NCI-H510A (cell line): ENCODE measurements around the gene LOX.
"Not testable (repeated sequence)": the region's sequence is repeated elsewhere in the genome, so short reads cannot be mapped to it uniquely, and the experiment has no call there.

ENCODE experiments used
- DNase-seq: peaks from one replicate; lab custom pipeline; 2025; lab: John Stamatoyannopoulos, UW

Gene LOX

GRCh38 chr5:122097391-122097790 lies 19.3 kb upstream of the LOX start:
- no peak for DNase-seq

DNA sequence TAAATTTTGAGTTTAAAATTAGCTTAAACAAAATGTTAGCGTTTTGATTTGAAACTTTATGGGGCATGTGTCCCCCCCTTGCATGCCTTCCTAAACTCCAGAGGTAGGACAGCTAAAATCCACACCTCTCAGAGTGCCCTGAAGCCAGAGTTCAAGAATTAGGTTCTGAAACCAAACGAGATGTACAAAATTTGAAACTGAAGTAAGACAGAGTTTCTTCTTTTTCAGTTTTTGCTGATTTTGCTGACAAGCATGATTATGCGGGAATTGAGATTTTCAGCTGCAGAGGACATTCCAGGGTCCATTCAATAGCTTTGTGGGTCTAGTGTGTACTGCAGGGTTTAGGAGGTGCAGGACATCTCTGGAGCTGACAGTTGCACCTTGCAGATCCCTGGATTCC lies 17.1 kb upstream of the LOX start:
- DNase-seq = no peak

GRCh38 chr5:122094251-122094650 lies 16.2 kb upstream of the LOX start:
- not testable (repeated sequence) for DNase-seq

- no peak for DNase-seq
Observed at GRCh38 chr5:122093415-122094180, 15.5 kb upstream of the LOX start.

DNA sequence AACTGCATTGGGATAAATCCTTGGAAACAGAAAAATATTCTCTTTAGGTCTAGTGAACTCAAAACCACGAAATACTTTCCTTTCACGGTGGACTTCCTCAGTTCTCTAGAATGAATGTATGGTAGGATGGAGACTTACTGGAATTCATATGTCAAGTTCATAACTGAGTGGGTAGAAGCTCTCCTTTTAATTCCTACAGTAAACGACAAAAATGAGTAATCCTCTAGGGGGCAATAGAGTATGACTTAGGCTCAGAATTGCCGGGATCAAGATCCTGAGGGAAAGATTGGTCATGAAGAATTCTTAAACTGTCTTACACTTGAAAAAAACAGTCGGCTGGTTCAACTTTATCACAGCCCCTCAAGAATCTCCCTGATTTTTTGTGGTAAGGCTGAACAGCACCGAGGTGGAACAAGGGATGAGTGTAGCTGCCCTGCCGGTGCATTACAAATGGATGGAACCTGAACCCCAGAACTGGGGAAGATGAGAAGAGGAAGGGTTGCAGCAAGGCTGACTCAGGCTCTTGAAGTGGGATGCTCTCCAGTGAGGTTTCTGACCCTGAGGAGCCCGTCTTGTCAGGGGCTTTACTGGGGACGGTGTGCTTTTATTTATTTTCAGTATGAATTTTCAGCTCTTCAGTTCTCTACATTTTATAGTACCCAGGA lies 14.0 kb upstream of the LOX start:
- no peak for DNase-seq

DNA sequence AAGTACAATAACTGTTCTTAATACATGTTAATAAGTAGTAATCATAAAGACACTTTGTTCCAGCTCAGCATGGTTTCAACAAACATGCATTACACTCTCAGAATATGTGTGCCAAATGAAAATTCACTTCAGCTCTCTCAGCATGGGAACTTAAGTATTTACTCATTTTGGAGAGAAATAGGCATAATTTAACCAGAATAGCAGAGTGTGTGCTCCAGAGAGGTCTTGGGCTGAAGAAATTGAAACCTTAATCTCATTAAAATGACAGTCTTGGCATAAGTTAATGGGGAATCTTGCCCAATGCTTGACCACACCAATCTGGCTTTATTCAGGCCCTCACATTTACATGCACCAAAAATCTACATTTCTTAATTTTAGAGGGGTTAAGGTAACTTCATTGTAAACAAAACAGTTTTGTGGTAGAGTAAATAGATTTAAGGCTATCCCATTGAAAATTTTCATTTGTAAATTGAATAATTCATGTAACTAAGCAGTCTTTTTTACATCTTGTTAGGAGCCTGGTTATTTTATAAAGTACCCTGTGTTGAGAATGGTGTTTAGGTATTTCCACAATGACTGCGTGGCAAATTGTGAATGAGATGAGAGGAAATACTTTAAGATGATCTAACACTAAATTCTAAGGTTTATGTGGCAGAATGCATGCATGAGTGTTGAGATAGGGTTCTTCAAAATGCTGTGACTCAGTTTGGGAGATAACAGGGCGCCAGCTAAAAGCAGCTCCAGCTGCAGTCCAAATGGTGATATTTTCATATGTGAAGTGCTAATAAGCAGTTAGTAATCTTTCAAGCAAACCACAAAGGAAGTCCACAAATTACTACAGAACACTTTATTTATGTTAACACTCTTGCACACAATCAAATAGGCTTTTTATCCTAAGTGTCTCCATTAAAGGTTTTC lies 11.3 kb upstream of the LOX start:
- DNase-seq = no peak

DNA sequence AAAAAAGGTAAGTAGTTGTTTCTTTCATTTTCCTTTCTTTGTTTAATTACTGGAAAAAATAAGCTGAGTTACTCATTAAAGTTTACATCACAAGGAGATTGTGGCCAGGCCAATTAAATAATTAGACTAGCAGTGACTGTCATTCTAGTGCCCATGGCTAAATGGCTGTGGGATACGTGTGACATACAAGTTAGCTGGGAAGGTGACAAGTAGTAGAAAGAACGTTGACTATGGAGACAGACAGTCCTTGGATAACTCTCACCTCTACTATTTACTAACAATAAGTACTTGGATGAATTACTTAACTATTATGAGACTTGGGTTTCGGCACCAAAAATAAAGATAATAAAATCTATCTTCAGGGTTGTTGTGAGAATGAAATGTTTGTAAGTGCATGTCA lies 7.0 kb upstream of the LOX start:
- no peak for DNase-seq

- no peak for DNase-seq
Observed at GRCh38 chr5:122083535-122083934, 5.5 kb upstream of the LOX start.

- DNase-seq = no peak
Observed at GRCh38 chr5:122081541-122081940, 3.5 kb upstream of the LOX start.

GRCh38 chr5:122077366-122078115 lies 518 bp downstream of the LOX start:
- DNase-seq = peak; percentile 11

GRCh38 chr5:122076669-122077365 lies 1.2 kb downstream of the LOX start:
- peak; percentile 21 for DNase-seq

- DNase-seq = no peak
Observed at GRCh38 chr5:122076050-122076461, 2.0 kb downstream of the LOX start.

GRCh38 chr5:122073864-122074263 lies 4.2 kb downstream of the LOX start:
- no peak for DNase-seq

- no peak for DNase-seq
Observed at GRCh38 chr5:122073018-122073417, 5.0 kb downstream of the LOX start.

DNA sequence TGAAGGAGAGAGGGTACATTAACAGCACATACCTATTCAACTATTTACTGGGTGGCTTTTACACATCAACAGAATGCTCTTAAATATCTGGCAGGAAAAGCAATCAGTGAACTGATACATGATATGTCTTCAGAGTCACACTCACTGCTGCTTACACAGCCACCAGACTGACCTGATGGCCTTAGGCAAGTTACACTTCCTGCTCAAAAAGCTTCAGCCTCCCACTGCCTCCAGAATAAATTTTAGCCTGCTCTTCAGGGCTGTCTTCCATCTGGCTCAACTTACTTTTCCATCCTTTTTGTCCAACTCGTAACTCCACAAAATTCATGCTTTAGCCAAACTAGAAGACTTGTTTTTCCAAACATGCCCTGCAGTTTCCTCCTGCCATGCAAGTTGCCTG lies 10.7 kb downstream of the LOX start:
- DNase-seq = no peak

DNA sequence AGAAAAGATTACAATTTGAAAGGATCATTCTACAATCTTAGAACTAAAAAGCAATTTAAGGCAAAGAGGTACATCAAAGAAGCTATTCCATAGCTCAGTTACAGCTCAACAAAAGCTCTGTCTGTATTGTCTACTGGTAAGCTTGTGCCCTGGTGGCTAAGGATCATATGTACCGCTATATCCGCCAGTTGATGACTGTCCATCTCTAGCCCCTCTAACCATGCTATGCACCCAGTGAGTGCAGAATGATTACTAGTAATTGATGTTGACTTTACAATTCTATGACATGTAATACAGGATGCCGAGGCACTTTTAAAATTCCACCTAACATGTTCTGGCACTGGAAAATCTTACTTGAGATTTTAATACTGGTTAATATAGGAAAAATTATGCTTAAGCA lies 13.1 kb downstream of the LOX start:
- DNase-seq = no peak

GRCh38 chr5:122063836-122064235 lies 14.2 kb downstream of the LOX start:
- no peak for DNase-seq

DNA sequence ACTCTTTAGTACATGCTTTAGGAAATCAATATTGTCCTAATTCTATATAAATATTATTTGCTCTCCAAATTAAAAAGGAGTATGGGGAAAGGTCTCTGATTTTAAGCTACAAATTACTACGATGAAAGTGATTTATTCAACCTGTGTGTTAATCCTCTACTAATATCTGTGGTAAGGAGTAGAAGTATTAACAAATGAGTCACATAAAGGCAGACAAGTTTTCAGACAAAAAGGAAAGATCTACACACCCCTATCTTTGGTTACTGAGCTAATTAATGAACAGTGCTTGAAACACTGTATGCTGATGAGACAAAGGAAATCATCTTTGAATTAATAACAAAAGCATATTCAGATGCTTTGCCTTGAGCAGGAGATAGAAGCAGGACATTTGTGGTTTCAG lies 15.9 kb downstream of the LOX start:
- no peak for DNase-seq

- DNase-seq = no peak
Observed at GRCh38 chr5:122056913-122057312, 21.1 kb downstream of the LOX start.

GRCh38 chr5:122054266-122054665 lies 23.8 kb downstream of the LOX start:
- DNase-seq = no peak
